ENCODE measurements around the gene MCAM.

- no peak for TF ChIP-seq CTCF (IDR thresholded peaks at IDR 0.05; ENCODE audit: borderline replicate concordance, extremely low read depth, low read length, poor library complexity, severe bottlenecking)
- TF ChIP-seq EZH2 (IDR thresholded peaks at IDR 0.05; ENCODE audit: borderline replicate concordance, low read depth, low read length, severe bottlenecking): no peak
Observed at GRCh38 chr11:119340335-119341221, 23.6 kb upstream of the MCAM start, which contains the start of gene C1QTNF5.
